Measurements from ENCODE around the gene TRIM45.
"Not testable (repeated sequence)": the region's sequence is repeated elsewhere in the genome, so short reads cannot be mapped to it uniquely, and the experiment has no call there.

Gene TRIM45, protein sequence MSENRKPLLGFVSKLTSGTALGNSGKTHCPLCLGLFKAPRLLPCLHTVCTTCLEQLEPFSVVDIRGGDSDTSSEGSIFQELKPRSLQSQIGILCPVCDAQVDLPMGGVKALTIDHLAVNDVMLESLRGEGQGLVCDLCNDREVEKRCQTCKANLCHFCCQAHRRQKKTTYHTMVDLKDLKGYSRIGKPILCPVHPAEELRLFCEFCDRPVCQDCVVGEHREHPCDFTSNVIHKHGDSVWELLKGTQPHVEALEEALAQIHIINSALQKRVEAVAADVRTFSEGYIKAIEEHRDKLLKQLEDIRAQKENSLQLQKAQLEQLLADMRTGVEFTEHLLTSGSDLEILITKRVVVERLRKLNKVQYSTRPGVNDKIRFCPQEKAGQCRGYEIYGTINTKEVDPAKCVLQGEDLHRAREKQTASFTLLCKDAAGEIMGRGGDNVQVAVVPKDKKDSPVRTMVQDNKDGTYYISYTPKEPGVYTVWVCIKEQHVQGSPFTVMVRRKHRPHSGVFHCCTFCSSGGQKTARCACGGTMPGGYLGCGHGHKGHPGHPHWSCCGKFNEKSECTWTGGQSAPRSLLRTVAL

DNA sequence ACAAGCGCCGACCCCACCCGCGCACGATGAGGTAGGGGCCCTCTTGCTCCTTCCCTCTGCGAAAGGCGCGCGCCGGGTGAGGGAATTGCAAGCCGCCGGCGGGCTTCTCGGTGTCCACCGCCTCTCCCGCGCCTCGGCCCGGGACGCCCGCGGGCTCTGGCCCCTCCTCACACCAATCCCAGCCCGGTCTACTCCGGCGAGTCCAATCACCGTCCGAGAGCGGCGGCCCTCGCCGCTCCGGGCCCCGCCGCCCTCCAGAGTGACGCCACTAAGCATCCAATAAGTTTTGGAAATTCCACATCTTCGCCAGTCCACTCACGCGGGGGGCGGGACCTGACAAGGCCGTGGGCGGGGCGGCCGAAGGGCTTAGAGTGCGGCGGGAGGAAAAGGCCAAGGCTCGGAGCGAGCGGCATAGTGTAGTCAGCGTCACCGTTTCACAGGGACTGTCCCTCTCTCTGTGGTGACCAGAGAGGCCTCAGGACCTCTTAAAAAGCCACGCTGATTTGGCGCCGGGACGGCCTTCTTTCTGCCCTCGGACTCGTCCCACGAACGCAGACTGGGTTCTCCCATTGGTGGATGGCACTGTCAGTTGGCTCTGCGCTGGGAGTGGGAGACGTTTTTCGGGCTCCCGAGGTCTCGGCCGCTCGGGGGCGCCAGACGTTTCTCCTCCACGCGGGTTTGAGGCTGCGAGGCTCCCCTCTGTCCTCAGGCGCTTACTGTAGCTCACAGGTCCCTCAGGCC is at the start of gene TRIM45:
Gene TRIM45, minus strand, starts transcription at position 161 of the 741 bp plus-strand sequence. CDS start 548 bp downstream, outside the sequence.
- no peaks in the 10 kb centered on the region for H3K9me3 Mint-ChIP-seq
- ATAC-seq, result peak; percentile 89
- peak within 1 kb of the TSS; percentile 73 for H3K27ac Mint-ChIP-seq
- no peaks in the 10 kb centered on the region for H3K36me3 Mint-ChIP-seq
- peak; percentile 71 to 91 for DNase-seq (ENCODE audit: low spot score in 2 of 2)
- H3K4me3 Mint-ChIP-seq, result peak within 1 kb of the TSS; percentile 72
- H3K4me1 Mint-ChIP-seq, result peaks cover 6% of the 10 kb centered on the region

DNA sequence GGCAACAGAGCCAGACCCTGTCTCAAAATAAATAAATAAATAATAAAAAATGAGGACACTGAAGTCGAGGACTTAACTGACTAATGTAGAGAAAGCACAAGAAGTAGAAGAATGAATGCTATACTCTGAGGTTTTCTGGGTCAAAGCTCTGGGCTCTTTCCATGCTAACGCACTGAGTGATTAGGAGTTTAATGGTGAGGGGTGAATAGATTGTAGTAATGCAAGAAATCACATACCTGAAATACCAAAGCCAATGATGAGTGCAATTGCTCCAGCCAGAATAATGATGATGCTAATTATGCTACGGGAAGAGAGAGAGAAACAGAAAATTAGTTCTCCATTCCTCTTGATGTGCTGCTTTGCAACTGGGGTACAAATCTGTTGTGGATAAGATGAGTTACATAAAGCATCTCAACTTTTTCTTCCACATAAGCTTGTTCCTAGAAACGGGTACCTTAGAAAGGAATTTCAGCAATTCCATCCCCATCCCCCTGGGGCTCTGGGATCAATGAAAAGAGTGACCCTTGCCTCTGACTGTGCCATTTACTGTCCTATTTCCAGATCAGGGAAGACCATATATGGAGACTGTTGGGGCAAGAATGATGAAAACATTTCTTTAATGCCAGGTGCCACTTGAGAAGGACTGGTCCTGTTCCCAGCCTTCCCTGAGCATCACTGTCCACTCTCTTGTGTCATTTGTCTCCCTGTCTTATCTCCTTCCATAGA is 48.5 kb upstream of the TRIM45 start:
- H3K4me3 Mint-ChIP-seq, result no peak overlapping the region
- H3K27ac Mint-ChIP-seq, result no peak overlapping the region
- no peaks in the 10 kb centered on the region for H3K4me1 Mint-ChIP-seq
- ATAC-seq (no peak), DNase-seq (ENCODE audit: low spot score in 2 of 2) (no peak)
- no peaks in the 10 kb centered on the region for H3K36me3 Mint-ChIP-seq
- no peaks in the 10 kb centered on the region for H3K9me3 Mint-ChIP-seq

DNA sequence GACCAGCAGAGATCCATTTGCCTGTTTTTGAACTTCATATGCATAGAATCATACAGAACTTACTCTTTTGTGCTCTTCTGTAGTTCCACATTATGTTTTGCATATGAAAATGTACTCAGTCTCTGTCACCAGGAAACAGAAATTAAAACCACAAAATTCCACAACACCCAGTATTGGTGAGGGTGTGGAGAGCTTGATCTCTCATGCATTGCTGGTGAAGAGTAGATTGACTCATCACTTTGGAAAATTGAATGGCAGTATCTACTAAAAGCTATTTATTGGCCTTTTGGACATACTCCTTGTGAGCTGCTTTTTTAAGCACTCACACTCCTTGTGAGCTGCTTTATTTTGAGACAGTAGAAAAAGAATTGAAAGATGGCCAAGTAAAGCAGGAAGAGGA is 45.9 kb upstream of the TRIM45 start:
- no peaks in the 10 kb centered on the region for H3K9me3 Mint-ChIP-seq
- ATAC-seq (no peak), DNase-seq (ENCODE audit: low spot score in 2 of 2) (no peak)
- no peak overlapping the region for H3K27ac Mint-ChIP-seq
- no peaks in the 10 kb centered on the region for H3K36me3 Mint-ChIP-seq
- no peak overlapping the region for H3K4me3 Mint-ChIP-seq
- H3K4me1 Mint-ChIP-seq, result no peaks in the 10 kb centered on the region

DNA sequence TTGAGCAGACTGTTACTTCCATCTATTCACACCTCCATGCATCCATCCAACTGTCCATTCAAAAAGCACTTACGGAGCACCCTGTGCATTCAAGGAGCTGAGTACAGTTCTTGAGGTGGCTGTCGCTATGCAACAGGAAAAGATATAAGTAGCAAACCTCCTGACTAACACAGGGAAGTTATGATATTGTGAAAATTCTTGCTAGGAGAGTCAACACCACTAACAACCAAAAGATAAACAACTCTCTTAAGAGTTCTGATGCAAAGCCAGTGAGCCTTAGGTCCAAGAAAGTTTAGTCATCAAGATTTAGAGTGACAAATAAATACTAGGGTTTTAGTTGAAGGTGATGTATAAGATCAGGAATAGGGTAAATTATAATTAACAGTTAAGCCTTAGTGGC is 44.5 kb upstream of the TRIM45 start:
- no peaks in the 10 kb centered on the region for H3K36me3 Mint-ChIP-seq
- H3K27ac Mint-ChIP-seq, result no peak overlapping the region
- ATAC-seq (no peak), DNase-seq (ENCODE audit: low spot score in 2 of 2) (no peak)
- H3K9me3 Mint-ChIP-seq, result no peaks in the 10 kb centered on the region
- H3K4me1 Mint-ChIP-seq, result no peaks in the 10 kb centered on the region
- H3K4me3 Mint-ChIP-seq, result no peak overlapping the region

DNA sequence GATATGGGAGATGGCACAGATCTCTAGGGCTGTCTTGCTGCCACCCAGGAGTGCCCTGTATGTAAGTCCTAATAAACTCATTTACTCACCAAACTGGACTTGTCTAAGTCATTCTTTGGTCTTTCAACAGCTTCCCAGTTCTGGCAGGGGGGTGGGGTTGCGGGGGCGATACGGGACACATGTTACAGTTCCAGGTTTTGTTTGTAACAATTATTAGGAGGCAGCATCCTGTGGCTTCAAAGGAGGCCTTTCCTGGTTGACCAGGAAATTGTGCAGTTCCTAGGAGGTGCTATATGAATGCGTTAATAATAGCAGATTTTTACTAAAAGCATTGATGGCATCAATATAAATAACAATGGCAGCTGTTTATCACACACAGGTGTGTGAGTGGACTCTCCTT is 42.7 kb upstream of the TRIM45 start:
- Mint-ChIP-seq H3K4me3 (no peak overlapping the region), H3K9me3 (no peaks in the 10 kb centered on the region), H3K4me1 (no peaks in the 10 kb centered on the region), H3K27ac (no peak overlapping the region), H3K36me3 (no peaks in the 10 kb centered on the region)
- no peak for DNase-seq (ENCODE audit: low spot score in 2 of 2)
- ATAC-seq, result no peak

DNA sequence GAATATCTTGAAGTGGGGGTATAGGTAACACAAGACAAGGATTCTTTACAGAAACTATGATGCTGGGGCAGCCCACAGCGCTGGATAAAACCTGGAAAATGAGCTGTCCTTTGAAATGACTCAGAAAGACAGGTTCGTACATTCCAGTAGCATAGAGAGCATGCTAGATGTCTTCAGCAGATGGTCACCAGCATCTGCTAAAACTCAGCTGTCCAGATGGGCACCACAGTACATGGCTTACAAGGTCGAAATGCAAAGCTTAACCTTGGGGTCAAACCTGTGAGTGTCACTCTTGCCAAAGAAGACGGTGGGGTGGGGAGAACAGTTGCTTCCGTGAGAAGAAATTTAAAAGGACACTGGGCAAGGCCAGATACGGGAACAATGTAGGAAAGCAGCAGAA is 41.3 kb upstream of the TRIM45 start:
- no peaks in the 10 kb centered on the region for H3K9me3 Mint-ChIP-seq
- DNase-seq (ENCODE audit: low spot score in 2 of 2) (no peak), ATAC-seq (no peak)
- no peak overlapping the region for H3K27ac Mint-ChIP-seq
- H3K4me3 Mint-ChIP-seq, result no peak overlapping the region
- H3K36me3 Mint-ChIP-seq, result no peaks in the 10 kb centered on the region
- no peaks in the 10 kb centered on the region for H3K4me1 Mint-ChIP-seq

DNA sequence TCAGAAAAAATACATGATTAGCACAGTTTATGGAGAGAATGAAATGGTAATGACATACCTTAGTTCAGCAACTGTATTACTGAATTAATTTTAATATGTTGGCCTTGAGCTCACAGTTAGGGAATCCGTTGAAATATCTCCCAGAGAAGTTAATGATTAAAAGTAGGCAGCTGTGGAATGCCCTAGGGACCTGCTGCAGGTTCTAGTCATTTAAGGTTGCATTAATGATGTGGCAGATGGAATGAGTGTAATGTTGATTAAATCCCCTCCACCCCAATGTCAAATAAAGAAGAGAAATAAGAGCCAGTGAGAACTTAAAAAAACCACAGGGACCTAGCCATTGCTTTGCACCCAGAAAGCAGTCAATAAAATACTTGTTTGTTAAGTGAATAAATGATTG is 40.3 kb upstream of the TRIM45 start:
- H3K9me3 Mint-ChIP-seq, result no peaks in the 10 kb centered on the region
- no peak for DNase-seq (ENCODE audit: low spot score in 2 of 2)
- H3K27ac Mint-ChIP-seq, result no peak overlapping the region
- no peaks in the 10 kb centered on the region for H3K4me1 Mint-ChIP-seq
- no peaks in the 10 kb centered on the region for H3K36me3 Mint-ChIP-seq
- H3K4me3 Mint-ChIP-seq, result no peak overlapping the region
- no peak for ATAC-seq

DNA sequence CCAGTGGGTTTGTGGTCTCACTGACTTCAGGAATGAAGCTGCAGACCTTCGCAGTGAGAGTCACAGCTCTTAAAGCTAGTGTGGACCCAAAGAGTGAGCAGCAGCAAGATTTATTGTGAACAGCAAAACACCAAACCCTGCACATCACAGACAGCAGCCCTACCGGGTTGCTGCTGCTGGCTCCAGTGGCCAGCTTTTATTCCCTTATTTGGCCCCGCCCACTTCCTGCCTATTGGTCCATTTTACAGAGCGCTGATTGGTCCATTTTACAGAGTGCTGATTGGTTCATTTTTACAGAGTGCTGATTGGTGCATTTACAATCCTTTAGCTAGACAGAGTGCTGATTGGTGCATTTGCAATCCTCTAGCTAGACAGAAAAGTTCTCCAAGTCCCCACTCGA is 29.8 kb upstream of the TRIM45 start:
- H3K4me3 Mint-ChIP-seq; DNase-seq (ENCODE audit: low spot score in 2 of 2); H3K27ac Mint-ChIP-seq; ATAC-seq; H3K9me3 Mint-ChIP-seq; H3K4me1 Mint-ChIP-seq; H3K36me3 Mint-ChIP-seq: not testable (repeated sequence)

DNA sequence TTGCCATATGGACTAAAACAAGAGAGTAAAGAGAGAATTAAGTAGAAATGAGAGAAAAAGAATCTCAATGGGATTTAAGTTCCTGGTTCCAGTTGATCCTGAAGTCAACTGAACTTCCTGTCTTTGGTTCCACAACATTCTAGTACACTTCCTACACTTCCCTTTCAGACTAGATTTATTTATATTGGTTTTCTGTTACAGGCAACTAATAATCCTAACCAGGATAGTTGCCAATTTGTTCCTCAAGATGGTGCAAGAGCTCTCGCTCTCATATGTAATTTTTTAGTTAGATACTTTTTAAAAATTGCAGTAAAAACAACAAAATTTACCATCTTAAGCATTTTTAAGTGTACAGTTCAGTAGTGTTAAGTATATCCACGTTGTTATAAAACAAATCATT is 28.8 kb upstream of the TRIM45 start:
- H3K36me3 Mint-ChIP-seq, result no peaks in the 10 kb centered on the region
- ATAC-seq, result no peak
- DNase-seq (ENCODE audit: low spot score in 2 of 2), result no peak
- no peak overlapping the region for H3K27ac Mint-ChIP-seq
- no peaks in the 10 kb centered on the region for H3K9me3 Mint-ChIP-seq
- H3K4me3 Mint-ChIP-seq, result no peak overlapping the region
- no peaks in the 10 kb centered on the region for H3K4me1 Mint-ChIP-seq

DNA sequence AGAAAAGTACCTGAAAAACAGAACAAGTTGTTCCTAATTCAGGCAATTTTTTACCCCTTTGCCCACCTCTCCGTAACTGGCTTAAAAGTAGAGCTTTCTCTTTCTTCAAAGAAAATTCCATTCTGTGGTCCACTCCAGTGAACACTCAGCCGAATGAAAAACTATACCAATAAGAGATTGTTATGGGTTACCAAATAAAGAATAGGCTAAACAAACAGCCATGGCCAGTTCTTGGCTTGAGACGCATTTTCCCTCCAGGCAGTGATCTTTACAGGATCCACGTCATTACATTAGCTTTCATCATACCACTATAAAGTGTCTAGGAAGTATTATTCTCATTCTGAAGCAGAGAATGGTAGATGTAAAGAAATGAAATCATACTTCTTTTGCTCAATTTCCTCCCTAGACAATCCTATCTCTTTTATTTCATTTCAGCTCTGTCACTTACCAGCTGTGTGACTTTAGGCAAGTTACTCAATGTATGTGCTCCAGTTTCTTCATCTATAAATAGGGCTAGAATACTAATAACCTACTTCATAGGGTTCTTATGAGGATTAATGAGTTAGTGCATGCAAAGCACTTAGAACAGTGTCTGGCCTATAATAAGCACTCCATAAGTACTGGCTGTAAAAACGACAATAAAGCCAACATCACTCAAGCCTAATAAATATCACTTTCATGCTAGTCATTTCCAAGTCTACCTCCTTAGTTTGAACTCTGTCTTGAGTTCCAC is 26.5 kb upstream of the TRIM45 start:
- Mint-ChIP-seq H3K9me3 (no peaks in the 10 kb centered on the region), H3K4me3 (no peak overlapping the region), H3K27ac (no peak overlapping the region), H3K36me3 (no peaks in the 10 kb centered on the region), H3K4me1 (no peaks in the 10 kb centered on the region)
- ATAC-seq (no peak), DNase-seq (ENCODE audit: low spot score in 2 of 2) (no peak)

DNA sequence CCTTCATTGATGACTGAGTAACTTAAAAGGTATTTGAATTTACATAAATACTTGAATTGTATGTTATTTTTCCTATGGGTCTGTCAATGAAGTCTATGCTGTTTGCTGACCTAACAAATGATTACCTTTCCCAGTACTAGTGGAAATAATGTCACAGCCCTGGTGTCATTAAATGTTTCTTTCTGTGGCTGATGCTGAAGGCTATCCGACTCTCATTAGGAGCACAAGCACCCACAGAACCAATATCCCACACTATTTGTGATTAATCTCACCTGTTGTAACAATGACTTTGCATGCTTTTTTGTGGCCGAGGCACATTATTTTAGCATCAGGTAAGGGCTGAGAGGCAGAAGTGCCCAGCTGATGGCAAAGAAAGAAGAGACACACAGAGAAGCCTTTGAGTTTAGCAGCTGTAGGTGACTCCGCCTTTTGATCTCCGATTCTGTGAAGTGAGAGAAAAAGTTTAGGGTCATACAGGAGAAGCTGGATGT is 25.8 kb upstream of the TRIM45 start:
- no peaks in the 10 kb centered on the region for H3K4me1 Mint-ChIP-seq
- no peak for ATAC-seq
- H3K9me3 Mint-ChIP-seq, result no peaks in the 10 kb centered on the region
- no peak overlapping the region for H3K4me3 Mint-ChIP-seq
- H3K27ac Mint-ChIP-seq, result no peak overlapping the region
- DNase-seq (ENCODE audit: low spot score in 2 of 2), result no peak
- no peaks in the 10 kb centered on the region for H3K36me3 Mint-ChIP-seq

DNA sequence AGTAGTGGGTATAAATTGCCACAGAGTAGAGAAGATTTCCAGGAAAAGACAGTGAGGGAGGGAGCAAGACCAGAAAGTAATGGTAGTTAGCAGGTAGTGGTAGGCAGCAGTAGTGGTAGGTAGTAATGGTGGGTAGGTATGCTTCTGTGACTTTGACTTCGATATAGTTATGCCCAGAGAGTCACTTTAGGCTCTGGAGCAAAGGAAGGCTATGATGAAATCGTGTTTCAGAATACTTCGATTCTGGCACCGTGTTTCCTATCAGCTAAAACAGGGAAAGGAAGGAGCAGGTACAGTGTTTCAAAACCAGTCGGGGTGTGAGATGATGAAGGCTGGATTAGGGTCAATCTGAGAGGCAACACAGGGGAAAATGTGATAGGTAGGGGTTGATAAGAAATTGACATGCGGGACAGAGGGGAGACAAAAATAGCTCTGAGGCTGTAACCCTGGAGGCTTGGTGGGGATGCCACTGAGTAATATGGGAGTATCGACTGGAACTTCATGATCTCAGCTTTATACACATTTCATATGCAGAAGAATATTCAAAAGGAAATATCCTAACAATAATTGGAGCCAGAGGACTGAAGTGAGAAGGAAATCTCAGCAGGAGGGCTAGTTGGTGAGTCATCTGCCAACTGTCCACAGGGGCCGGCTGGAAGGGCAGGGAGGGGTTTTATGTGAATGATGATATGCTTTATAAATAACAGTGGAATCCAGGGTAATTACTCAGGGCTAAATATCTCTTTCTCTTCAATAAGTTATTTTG is 25.2 kb upstream of the TRIM45 start:
- H3K4me3 Mint-ChIP-seq, result no peak overlapping the region
- H3K36me3 Mint-ChIP-seq, result no peaks in the 10 kb centered on the region
- no peak for DNase-seq (ENCODE audit: low spot score in 2 of 2)
- H3K4me1 Mint-ChIP-seq, result no peaks in the 10 kb centered on the region
- H3K27ac Mint-ChIP-seq, result no peak overlapping the region
- ATAC-seq, result no peak
- H3K9me3 Mint-ChIP-seq, result no peaks in the 10 kb centered on the region

DNA sequence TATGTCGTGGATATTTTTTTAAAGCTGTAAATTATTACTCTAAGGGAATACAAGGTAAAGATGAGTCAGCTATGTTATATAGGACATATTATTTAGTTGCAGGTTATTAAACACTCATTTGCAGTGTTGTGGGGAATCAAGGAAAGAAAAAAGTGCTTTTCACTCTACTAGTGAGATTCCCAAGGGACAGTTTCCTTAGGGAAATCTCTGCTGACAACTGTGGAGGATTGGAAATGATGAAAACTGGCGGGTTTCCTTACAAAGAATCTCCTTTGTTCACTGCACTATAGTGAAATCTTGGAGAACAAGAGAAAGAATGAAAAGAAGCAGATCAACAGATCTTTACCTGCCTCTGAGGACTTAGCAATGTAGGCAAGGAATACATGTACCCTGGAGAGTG is 24.5 kb upstream of the TRIM45 start:
- Mint-ChIP-seq H3K4me3 (no peak overlapping the region), H3K27ac (no peak overlapping the region), H3K36me3 (no peaks in the 10 kb centered on the region), H3K4me1 (no peaks in the 10 kb centered on the region), H3K9me3 (no peaks in the 10 kb centered on the region)
- ATAC-seq (no peak), DNase-seq (ENCODE audit: low spot score in 2 of 2) (no peak)

DNA sequence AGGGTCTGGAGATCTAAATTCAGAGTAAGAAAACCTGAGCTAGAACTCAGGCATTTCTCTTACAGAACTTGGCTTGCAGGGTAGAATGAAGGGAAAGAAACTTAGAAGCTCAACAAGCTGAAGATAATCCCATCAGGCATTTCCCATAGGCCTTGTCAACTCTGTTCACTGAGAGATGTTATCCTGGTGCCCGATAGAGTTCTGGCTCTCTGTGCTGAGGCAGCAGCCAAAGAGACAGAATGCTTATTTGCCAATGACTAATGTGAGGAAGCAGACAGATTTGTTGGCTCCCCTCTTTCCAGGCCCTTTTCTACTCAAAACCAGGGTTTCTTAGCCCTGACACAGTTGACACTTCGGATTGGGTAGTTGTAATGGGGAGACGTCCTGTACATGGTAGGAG is 22.3 kb upstream of the TRIM45 start:
- no peak for ATAC-seq
- DNase-seq (ENCODE audit: low spot score in 2 of 2), result no peak
- Mint-ChIP-seq H3K36me3 (no peaks in the 10 kb centered on the region), H3K27ac (no peak overlapping the region), H3K9me3 (no peaks in the 10 kb centered on the region), H3K4me3 (no peak overlapping the region), H3K4me1 (no peaks in the 10 kb centered on the region)
